Measurements from ENCODE around the gene GPR137B. TPM values are rescaled to one million over a fixed set of nuclear protein-coding genes. Genes with fewer than 3 reads are reported as not detected.

The GPR137B gene
- total and polyA plus RNA-seq, 2 donors: 4.2 to 15.7 TPM

DNA sequence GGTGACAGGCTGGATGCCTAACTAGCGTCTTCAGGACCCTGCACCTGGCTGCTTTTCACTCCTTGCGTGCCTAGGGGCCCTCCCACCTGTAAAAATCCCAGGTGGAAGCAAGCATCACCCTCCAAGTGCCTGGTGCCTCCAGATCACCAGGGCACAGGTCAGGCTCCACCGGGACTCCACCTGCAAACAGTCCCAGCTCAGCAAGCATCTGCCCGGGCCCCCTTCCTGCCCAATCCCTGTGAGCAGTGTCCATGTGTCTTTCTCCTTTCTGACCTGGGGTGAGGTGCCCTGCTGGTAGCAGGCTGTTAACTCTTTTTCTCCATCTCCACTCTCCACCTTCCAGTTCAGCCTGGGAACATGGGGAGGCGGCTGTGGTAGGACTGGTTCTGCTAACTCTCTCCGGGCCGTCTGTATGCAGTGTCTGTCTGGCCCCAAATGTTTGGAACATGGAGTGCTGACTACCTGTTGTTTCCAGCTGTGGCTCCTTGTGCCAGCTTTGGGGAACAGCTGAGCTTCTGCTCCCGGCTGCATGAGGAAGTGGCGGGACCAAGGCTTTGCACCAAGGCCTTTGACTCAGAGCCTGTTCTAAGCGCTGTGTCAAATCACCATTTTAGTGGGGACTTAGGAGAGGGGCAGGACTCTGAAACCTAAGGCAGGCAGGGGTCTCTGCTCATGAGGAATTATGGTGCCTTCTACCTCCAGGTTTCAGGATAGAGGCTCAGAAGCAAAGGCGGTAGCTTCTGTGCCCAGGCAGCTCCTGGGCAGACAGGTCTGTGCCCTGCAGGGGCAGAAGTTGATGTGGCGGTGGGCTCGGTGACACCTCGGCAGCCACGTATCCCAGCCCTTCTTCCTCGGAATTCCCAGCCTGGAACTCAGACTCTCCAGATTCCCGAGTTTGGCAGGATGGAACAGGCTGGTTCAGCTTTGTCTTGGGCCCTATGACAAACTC is 5.5 kb downstream of the GPR137B start:
- DNase-seq (ENCODE audit: low read depth in 6 of 9, low spot score in 9 of 9): no peak
- H3K9me3 ChIP-seq (ENCODE audit: control insufficient read depth in 2 of 2, insufficient read depth in 1 of 2, low read length in 1 of 2): no peaks in the 10 kb centered on the region
- H3K27me3 ChIP-seq (ENCODE audit: control insufficient read depth in 2 of 2, insufficient read depth in 1 of 2, low read length in 1 of 2): peaks cover 0 to 24% of the 10 kb centered on the region in 2 donors
- H3K36me3 ChIP-seq (ENCODE audit: control insufficient read depth in 2 of 2, insufficient read depth in 2 of 2, low read length in 1 of 2): no peaks in the 10 kb centered on the region
- peaks cover 0 to 11% of the 10 kb centered on the region in 2 donors for H3K4me1 ChIP-seq (ENCODE audit: control insufficient read depth in 2 of 2, insufficient read depth in 2 of 2, low read length in 2 of 2)
- WGBS: 95% methylated on average over 17 of the region's 17 CpGs
- H3K4me3 ChIP-seq (ENCODE audit: low read length in 2 of 2): no peak overlapping the region
- H3K27ac ChIP-seq (ENCODE audit: low read depth in 1 of 2, low read length in 1 of 2): no peak overlapping the region

DNA sequence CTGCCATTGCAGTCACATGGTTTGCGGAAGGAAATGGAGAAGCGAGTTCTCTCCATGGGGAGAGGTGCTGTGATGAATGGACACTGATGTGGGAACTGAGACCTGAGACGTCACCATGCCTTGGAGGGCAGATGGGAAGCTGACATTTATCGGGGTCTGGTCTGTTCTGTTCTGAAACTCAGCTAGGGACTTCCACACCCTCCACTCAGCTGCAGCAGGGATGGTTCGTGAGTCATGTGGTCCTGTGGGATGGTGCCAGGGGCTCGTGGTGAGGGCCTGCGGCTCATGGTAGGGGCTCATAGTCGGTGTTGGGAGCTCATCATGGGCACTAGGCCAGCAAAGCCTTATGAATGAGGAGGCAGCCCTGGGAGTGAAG is 6.1 kb downstream of the GPR137B start:
- WGBS: 81% methylated on average over 8 of the region's 8 CpGs
- peak in 1 of 9 donors; percentile 20 for DNase-seq (ENCODE audit: low read depth in 6 of 9, low spot score in 9 of 9)
- peaks cover 0 to 5% of the 10 kb centered on the region in 2 donors for H3K4me1 ChIP-seq (ENCODE audit: control insufficient read depth in 2 of 2, insufficient read depth in 2 of 2, low read length in 2 of 2)

DNA sequence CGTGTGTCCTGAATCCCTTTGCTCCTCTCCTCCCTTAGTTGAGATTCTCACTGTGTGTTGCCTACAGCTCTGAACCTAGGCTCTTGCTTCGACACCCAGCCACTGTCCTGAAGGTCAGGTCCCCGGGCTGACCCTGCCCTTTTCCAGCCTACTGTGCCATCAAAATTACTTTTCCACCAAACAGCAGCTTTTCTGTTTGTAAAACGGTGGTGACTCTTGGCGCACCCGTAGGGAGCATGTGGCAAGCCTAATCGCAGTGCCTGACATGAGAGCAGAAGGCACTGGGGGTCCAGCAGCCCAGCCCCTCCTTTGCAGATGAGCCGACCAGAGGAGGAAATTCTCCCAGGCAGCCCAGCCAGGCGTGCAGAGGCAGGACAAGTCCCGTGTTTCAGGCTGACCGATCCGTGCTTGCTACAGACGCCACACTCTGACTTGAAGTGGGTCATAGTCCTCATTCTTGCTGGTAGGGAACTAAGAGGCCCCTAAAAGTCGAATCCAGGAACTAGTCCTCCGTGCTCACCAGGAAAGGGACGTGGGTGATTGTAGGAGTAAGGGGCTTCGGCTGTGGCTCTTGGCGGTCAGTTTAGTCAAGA is 6.8 kb downstream of the GPR137B start:
- 88% methylated on average over 18 of the region's 18 CpGs for WGBS
- no peak overlapping the region for H3K27ac ChIP-seq (ENCODE audit: low read depth in 1 of 2, low read length in 1 of 2)

More for the DNA sequence above, 6.1 kb downstream of the GPR137B start:
- Histone ChIP-seq H3K4me3 (ENCODE audit: low read length in 2 of 2) (no peak overlapping the region), H3K27ac (ENCODE audit: low read depth in 1 of 2, low read length in 1 of 2) (no peak overlapping the region), H3K27me3 (ENCODE audit: control insufficient read depth in 2 of 2, insufficient read depth in 1 of 2, low read length in 1 of 2) (peaks cover 0 to 17% of the 10 kb centered on the region in 2 donors), H3K9me3 (ENCODE audit: control insufficient read depth in 2 of 2, insufficient read depth in 1 of 2, low read length in 1 of 2) (no peaks in the 10 kb centered on the region), H3K36me3 (ENCODE audit: control insufficient read depth in 2 of 2, insufficient read depth in 2 of 2, low read length in 1 of 2) (no peaks in the 10 kb centered on the region)

DNA sequence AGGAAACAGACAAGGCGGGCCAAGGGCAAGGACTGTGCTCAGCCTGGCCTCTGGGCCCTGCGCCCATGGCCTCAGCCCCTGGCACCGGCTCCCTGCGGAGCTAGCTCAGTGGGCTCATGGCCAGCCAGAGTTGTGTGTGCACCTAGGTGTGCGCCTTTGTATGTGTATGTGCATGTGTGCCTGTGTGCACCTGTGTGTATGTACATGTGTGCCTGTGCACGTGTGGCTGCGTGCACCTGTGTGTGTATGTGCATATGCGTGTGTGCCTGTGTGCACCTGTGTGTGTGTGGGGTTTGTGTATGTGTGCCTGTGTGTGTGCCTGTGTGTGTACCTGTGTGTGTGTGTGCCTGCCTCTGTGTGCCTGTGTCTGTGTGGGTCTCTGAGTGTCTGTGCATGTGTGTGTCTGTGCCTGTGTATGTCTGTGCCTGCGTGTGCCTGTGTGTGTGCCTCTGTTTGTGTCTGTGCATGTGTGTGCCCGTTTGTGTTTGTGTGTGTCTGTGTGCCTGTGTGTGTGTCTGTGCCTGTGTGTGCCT is 7.4 kb downstream of the GPR137B start:
- H3K9me3 ChIP-seq (ENCODE audit: control insufficient read depth in 2 of 2, insufficient read depth in 1 of 2, low read length in 1 of 2): no peaks in the 10 kb centered on the region
- 93% methylated on average over 10 of the region's 10 CpGs for WGBS
- peaks cover 0 to 4% of the 10 kb centered on the region in 2 donors for H3K27me3 ChIP-seq (ENCODE audit: control insufficient read depth in 2 of 2, insufficient read depth in 1 of 2, low read length in 1 of 2)
- no peak for DNase-seq (ENCODE audit: low read depth in 6 of 9, low spot score in 9 of 9)
- no peaks in the 10 kb centered on the region for H3K36me3 ChIP-seq (ENCODE audit: control insufficient read depth in 2 of 2, insufficient read depth in 2 of 2, low read length in 1 of 2)
- no peak overlapping the region for H3K4me3 ChIP-seq (ENCODE audit: low read length in 2 of 2)
- H3K4me1 ChIP-seq (ENCODE audit: control insufficient read depth in 2 of 2, insufficient read depth in 2 of 2, low read length in 2 of 2): no peaks in the 10 kb centered on the region
- H3K27ac ChIP-seq (ENCODE audit: low read depth in 1 of 2, low read length in 1 of 2): no peak overlapping the region

More for the DNA sequence above, 6.8 kb downstream of the GPR137B start:
- DNase-seq (ENCODE audit: low read depth in 6 of 9, low spot score in 9 of 9): no peak
- no peak overlapping the region for H3K4me3 ChIP-seq (ENCODE audit: low read length in 2 of 2)
- no peaks in the 10 kb centered on the region for H3K9me3 ChIP-seq (ENCODE audit: control insufficient read depth in 2 of 2, insufficient read depth in 1 of 2, low read length in 1 of 2)
- H3K4me1 ChIP-seq (ENCODE audit: control insufficient read depth in 2 of 2, insufficient read depth in 2 of 2, low read length in 2 of 2): peaks cover 0 to under 1% of the 10 kb centered on the region in 2 donors
- no peaks in the 10 kb centered on the region for H3K36me3 ChIP-seq (ENCODE audit: control insufficient read depth in 2 of 2, insufficient read depth in 2 of 2, low read length in 1 of 2)
- peaks cover 0 to 11% of the 10 kb centered on the region in 2 donors for H3K27me3 ChIP-seq (ENCODE audit: control insufficient read depth in 2 of 2, insufficient read depth in 1 of 2, low read length in 1 of 2)

DNA sequence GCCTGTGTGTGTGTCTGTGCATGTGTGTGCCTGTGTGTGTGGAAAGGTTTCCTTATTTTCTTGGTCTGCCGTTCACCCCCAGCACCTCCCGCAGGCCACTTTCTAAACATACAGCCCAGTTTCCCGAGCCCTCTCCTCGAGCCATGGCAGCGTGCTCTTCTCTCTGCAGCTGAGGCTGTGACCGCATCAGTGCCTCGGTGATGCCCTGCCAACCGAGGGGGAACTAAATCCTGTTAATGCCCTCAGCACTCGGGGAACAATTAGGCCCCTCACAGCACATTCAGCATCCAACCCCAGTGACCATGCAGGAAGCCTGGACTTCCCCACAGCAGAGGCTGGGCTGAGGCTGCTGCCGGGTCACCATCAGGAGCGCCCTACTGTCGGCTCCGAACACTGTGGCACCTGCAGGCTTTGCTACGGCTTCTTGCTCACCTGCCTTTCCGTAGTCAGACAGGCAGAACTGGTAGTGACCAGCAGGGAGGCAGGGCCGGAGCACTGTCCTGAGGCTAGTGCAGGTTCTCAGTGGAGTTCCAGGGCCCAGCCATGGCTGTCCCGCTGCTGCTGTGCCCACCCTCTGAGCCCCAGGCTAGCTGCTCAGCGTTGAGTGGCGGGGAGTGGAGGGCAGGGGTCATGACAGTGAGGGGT is 8.1 kb downstream of the GPR137B start:
- H3K4me1 ChIP-seq (ENCODE audit: control insufficient read depth in 2 of 2, insufficient read depth in 2 of 2, low read length in 2 of 2): no peaks in the 10 kb centered on the region
- H3K27ac ChIP-seq (ENCODE audit: low read depth in 1 of 2, low read length in 1 of 2): no peak overlapping the region
- no peak overlapping the region for H3K4me3 ChIP-seq (ENCODE audit: low read length in 2 of 2)
- no peak for DNase-seq (ENCODE audit: low read depth in 6 of 9, low spot score in 9 of 9)
- H3K27me3 ChIP-seq (ENCODE audit: control insufficient read depth in 2 of 2, insufficient read depth in 1 of 2, low read length in 1 of 2): no peaks in the 10 kb centered on the region
- WGBS: 95% methylated on average over 19 of the region's 19 CpGs
- H3K9me3 ChIP-seq (ENCODE audit: control insufficient read depth in 2 of 2, insufficient read depth in 1 of 2, low read length in 1 of 2): no peaks in the 10 kb centered on the region
- no peaks in the 10 kb centered on the region for H3K36me3 ChIP-seq (ENCODE audit: control insufficient read depth in 2 of 2, insufficient read depth in 2 of 2, low read length in 1 of 2)

DNA sequence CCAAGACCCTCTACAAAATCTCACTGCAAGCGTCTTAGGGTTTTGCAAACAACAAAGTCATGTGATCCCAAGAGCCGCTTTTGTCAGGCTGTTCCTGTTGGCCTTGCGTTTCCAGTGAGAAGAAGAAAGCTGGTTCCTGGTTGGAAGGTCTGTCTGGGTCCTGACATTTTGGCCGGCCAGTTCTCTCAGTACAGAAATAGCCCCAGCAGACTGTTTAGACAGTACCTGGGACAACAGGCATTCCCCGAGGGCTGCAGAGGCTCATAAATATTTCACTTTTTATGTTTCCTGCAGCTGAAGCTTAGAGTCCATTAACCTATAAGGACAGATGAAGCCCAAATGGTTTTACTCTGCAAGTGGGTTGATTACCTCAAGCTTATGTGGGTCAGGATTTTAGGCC is 8.6 kb downstream of the GPR137B start:
- H3K27me3 ChIP-seq (ENCODE audit: control insufficient read depth in 2 of 2, insufficient read depth in 1 of 2, low read length in 1 of 2): no peaks in the 10 kb centered on the region
- no peak overlapping the region for H3K27ac ChIP-seq (ENCODE audit: low read depth in 1 of 2, low read length in 1 of 2)
- no peak for DNase-seq (ENCODE audit: low read depth in 6 of 9, low spot score in 9 of 9)
- H3K36me3 ChIP-seq (ENCODE audit: control insufficient read depth in 2 of 2, insufficient read depth in 2 of 2, low read length in 1 of 2): no peaks in the 10 kb centered on the region
- H3K9me3 ChIP-seq (ENCODE audit: control insufficient read depth in 2 of 2, insufficient read depth in 1 of 2, low read length in 1 of 2): no peaks in the 10 kb centered on the region
- no peaks in the 10 kb centered on the region for H3K4me1 ChIP-seq (ENCODE audit: control insufficient read depth in 2 of 2, insufficient read depth in 2 of 2, low read length in 2 of 2)
- H3K4me3 ChIP-seq (ENCODE audit: low read length in 2 of 2): no peak overlapping the region
- WGBS: 94% methylated on average over 5 of the region's 5 CpGs

DNA sequence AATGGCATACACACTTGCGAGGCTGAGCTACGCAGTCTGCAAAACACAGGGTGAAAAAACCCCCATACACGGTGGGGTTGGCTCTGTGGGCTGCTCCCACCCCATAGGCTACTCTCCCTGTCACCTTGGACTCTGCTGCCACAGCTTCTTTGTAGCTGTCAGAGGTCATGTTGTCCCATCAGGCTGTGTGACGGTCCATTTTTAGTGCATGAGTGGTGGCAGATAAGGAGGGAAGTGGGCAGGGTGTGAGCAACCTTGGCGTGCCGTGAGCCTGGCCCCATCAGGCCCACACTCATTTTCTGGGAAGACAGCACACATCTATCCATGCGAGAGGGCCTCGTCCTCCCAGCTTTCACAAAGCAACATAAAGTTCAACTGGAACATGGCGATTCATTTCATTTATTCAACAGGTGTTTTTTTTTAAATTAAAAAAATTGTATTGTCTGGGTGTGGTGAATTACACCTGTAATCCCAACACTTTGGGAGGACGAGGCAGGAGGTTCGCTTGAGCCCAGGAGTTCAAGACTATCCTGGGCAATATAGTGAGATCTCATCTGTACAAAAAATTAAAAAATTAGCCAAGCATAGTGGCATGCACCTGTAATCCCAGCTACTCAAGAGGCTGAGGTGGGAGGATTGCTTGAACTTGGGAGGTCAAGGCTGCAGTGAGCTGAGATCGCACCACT is 9.5 kb downstream of the GPR137B start:
- no peaks in the 10 kb centered on the region for H3K9me3 ChIP-seq (ENCODE audit: control insufficient read depth in 2 of 2, insufficient read depth in 1 of 2, low read length in 1 of 2)
- H3K4me3 ChIP-seq (ENCODE audit: low read length in 2 of 2): no peak overlapping the region
- no peaks in the 10 kb centered on the region for H3K4me1 ChIP-seq (ENCODE audit: control insufficient read depth in 2 of 2, insufficient read depth in 2 of 2, low read length in 2 of 2)
- no peaks in the 10 kb centered on the region for H3K27me3 ChIP-seq (ENCODE audit: control insufficient read depth in 2 of 2, insufficient read depth in 1 of 2, low read length in 1 of 2)
- no peaks in the 10 kb centered on the region for H3K36me3 ChIP-seq (ENCODE audit: control insufficient read depth in 2 of 2, insufficient read depth in 2 of 2, low read length in 1 of 2)
- DNase-seq (ENCODE audit: low read depth in 6 of 9, low spot score in 9 of 9): no peak
- no peak overlapping the region for H3K27ac ChIP-seq (ENCODE audit: low read depth in 1 of 2, low read length in 1 of 2)
- 89% methylated on average over 12 of the region's 12 CpGs for WGBS

DNA sequence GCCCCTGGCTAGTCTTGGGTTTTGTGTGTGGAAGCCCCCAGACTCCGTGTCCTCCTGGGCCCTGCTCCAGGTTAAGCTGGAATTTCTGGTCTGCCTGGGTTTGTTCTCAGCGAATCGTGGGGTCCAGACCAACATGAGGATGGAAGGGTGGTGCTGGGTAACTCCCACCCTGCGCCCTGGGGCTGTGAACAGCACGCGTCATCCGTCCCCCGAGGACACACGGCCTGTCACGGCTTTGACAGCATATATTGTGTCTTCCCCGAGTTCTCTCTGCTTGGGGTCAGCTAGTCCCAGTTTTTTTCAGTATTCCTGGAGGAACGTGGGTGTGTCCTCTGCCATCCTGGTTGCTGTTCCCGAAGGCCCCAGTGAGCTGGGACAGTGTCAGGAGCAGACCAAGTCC is 11.8 kb downstream of the GPR137B start:
- H3K4me3 ChIP-seq (ENCODE audit: low read length in 2 of 2): no peak overlapping the region
- H3K27me3 ChIP-seq (ENCODE audit: control insufficient read depth in 2 of 2, insufficient read depth in 1 of 2, low read length in 1 of 2): no peaks in the 10 kb centered on the region
- no peaks in the 10 kb centered on the region for H3K4me1 ChIP-seq (ENCODE audit: control insufficient read depth in 2 of 2, insufficient read depth in 2 of 2, low read length in 2 of 2)
- WGBS: 96% methylated on average over 13 of the region's 13 CpGs
- no peaks in the 10 kb centered on the region for H3K36me3 ChIP-seq (ENCODE audit: control insufficient read depth in 2 of 2, insufficient read depth in 2 of 2, low read length in 1 of 2)
- H3K9me3 ChIP-seq (ENCODE audit: control insufficient read depth in 2 of 2, insufficient read depth in 1 of 2, low read length in 1 of 2): no peaks in the 10 kb centered on the region
- DNase-seq (ENCODE audit: low read depth in 6 of 9, low spot score in 9 of 9): no peak
- no peak overlapping the region for H3K27ac ChIP-seq (ENCODE audit: low read depth in 1 of 2, low read length in 1 of 2)
